ENCODE results near the gene ARHGAP10. TPM values are rescaled to one million over a fixed set of nuclear protein-coding genes. Genes with fewer than 3 reads are reported as not detected.

ARHGAP10 gene
- total RNA-seq, 2 experiments from 2014 or later: 0.11 TPM; not detected in 1

GRCh38 chr4:147755561-147756295 lies 23.8 kb downstream of the ARHGAP10 start:
- ChIA-PET CTCF (ENCODE audit: unreplicated experiment) (no interaction called here), POLR2A (interaction anchor here (0.6 kb wide), 1 partner anchor 1707 kb away, joined by 3 read pairs; no protein-coding TSS in a partner anchor)
- Histone ChIP-seq H2AFZ (ENCODE audit: low read length) (no peak overlapping the region; the same call in 1 of the 2 replicates), H3K27ac (ENCODE audit: low read depth, low read length, poor library complexity, severe bottlenecking) (no peak overlapping the region), H3K4me3 (ENCODE audit: low read depth, low read length, poor library complexity, severe bottlenecking) (no peak overlapping the region), H3K36me3 (ENCODE audit: insufficient read depth, low read length) (no peaks in the 10 kb centered on the region), H3K4me2 (ENCODE audit: low read length) (no peak overlapping the region), H3K9me2 (ENCODE audit: insufficient read depth, low read length) (no peaks in the 10 kb centered on the region), H4K20me1 (ENCODE audit: insufficient read depth, low read length) (no peaks in the 10 kb centered on the region), H3K9me3 (ENCODE audit: low read length) (no peaks in the 10 kb centered on the region), H3K4me1 (ENCODE audit: insufficient read depth, low read length, poor library complexity, severe bottlenecking) (no peaks in the 10 kb centered on the region), H3K79me2 (ENCODE audit: insufficient read depth, low read depth, low read length) (no peaks in the 10 kb centered on the region)
- no peak for DNase-seq (ENCODE audit: low spot score)
- TF ChIP-seq, protein P1, sequence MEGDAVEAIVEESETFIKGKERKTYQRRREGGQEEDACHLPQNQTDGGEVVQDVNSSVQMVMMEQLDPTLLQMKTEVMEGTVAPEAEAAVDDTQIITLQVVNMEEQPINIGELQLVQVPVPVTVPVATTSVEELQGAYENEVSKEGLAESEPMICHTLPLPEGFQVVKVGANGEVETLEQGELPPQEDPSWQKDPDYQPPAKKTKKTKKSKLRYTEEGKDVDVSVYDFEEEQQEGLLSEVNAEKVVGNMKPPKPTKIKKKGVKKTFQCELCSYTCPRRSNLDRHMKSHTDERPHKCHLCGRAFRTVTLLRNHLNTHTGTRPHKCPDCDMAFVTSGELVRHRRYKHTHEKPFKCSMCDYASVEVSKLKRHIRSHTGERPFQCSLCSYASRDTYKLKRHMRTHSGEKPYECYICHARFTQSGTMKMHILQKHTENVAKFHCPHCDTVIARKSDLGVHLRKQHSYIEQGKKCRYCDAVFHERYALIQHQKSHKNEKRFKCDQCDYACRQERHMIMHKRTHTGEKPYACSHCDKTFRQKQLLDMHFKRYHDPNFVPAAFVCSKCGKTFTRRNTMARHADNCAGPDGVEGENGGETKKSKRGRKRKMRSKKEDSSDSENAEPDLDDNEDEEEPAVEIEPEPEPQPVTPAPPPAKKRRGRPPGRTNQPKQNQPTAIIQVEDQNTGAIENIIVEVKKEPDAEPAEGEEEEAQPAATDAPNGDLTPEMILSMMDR (conservative IDR thresholded peaks at IDR 0.05; ENCODE audit: low read length): no peak
- no peak for TF ChIP-seq EZH2phosphoT487 (IDR thresholded peaks at IDR 0.05; ENCODE audit: borderline replicate concordance, low read depth, low read length)
- intact Hi-C loops (cut with micrococcal nuclease; ENCODE audit: unreplicated experiment): no loop called here
- BruUV-seq (replicated peaks): no TSS peak

DNA sequence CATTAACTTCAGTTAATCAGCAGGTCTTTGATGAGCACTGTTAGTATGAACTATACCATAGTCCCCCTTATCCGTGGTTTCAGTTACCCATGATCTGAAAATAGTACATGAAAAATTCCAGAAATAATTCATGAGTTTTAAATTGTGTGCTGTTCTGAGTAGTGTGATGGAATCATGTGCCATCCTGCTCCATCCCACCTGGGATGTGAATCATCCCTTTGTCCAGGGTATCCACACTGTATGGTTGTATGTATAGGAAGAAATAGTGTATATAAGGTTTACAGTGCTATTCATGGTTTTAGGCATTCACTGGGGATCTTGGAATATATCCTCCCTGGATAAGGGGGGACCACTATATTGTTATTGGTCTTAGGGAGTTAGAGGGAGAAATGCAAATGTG lies 24.5 kb downstream of the ARHGAP10 start:
- ChIA-PET CTCF (ENCODE audit: unreplicated experiment) (no interaction called here), POLR2A (interaction anchor here (0.6 kb wide), 1 partner anchor 1707 kb away, joined by 3 read pairs; no protein-coding TSS in a partner anchor)
- no peaks in the 10 kb centered on the region for H3K36me3 ChIP-seq (ENCODE audit: insufficient read depth, low read length)
- H4K20me1 ChIP-seq (ENCODE audit: insufficient read depth, low read length): no peaks in the 10 kb centered on the region
- H3K27ac ChIP-seq (ENCODE audit: low read depth, low read length, poor library complexity, severe bottlenecking): no peak overlapping the region
- intact Hi-C loops (cut with micrococcal nuclease; ENCODE audit: unreplicated experiment): no loop called here
- TF ChIP-seq EZH2phosphoT487 (IDR thresholded peaks at IDR 0.05; ENCODE audit: borderline replicate concordance, low read depth, low read length): no peak
- TF ChIP-seq, protein P1 (conservative IDR thresholded peaks at IDR 0.05; ENCODE audit: low read length): no peak
- DNase-seq (ENCODE audit: low spot score): no peak
- H3K4me1 ChIP-seq (ENCODE audit: insufficient read depth, low read length, poor library complexity, severe bottlenecking): no peaks in the 10 kb centered on the region
- H3K9me3 ChIP-seq (ENCODE audit: low read length): no peaks in the 10 kb centered on the region
- no TSS peak for BruUV-seq (replicated peaks)
- H3K4me2 ChIP-seq (ENCODE audit: low read length): no peak overlapping the region
- H2AFZ ChIP-seq (ENCODE audit: low read length): no peak overlapping the region
- H3K79me2 ChIP-seq (ENCODE audit: insufficient read depth, low read depth, low read length): no peaks in the 10 kb centered on the region
- no peak overlapping the region for H3K4me3 ChIP-seq (ENCODE audit: low read depth, low read length, poor library complexity, severe bottlenecking)
- H3K9me2 ChIP-seq (ENCODE audit: insufficient read depth, low read length): no peaks in the 10 kb centered on the region

- intact Hi-C loops (cut with micrococcal nuclease; ENCODE audit: unreplicated experiment): no loop called here
- TF ChIP-seq, protein P1 (conservative IDR thresholded peaks at IDR 0.05; ENCODE audit: low read length): no peak
- no peak for TF ChIP-seq EZH2phosphoT487 (IDR thresholded peaks at IDR 0.05; ENCODE audit: borderline replicate concordance, low read depth, low read length)
- Histone ChIP-seq H3K36me3 (ENCODE audit: insufficient read depth, low read length) (no peaks in the 10 kb centered on the region), H3K4me3 (ENCODE audit: low read depth, low read length, poor library complexity, severe bottlenecking) (no peak overlapping the region), H3K27ac (ENCODE audit: low read depth, low read length, poor library complexity, severe bottlenecking) (no peak overlapping the region), H3K9me2 (ENCODE audit: insufficient read depth, low read length) (no peaks in the 10 kb centered on the region), H3K4me2 (ENCODE audit: low read length) (no peak overlapping the region), H3K9me3 (ENCODE audit: low read length) (no peaks in the 10 kb centered on the region), H3K79me2 (ENCODE audit: insufficient read depth, low read depth, low read length) (no peaks in the 10 kb centered on the region), H4K20me1 (ENCODE audit: insufficient read depth, low read length) (no peaks in the 10 kb centered on the region), H3K4me1 (ENCODE audit: insufficient read depth, low read length, poor library complexity, severe bottlenecking) (no peaks in the 10 kb centered on the region), H2AFZ (ENCODE audit: low read length) (no peak overlapping the region)
- CTCF ChIA-PET (ENCODE audit: unreplicated experiment): interaction anchor here (0.5 kb wide), 1 partner anchor 113 kb away, joined by 3 read pairs; no protein-coding TSS in a partner anchor
- no peak for DNase-seq (ENCODE audit: low spot score)
- BruUV-seq (replicated peaks): no TSS peak
- POLR2A ChIA-PET: no interaction called here
These were observed 28.3 kb downstream of the ARHGAP10 start for GRCh38 chr4:147760176-147760575.
